Cardiac muscle cell (in vitro differentiated cells and primary cell): Measurements from ENCODE around the gene MGAT5. TPM values are rescaled to one million over a fixed set of nuclear protein-coding genes. Genes with fewer than 3 reads are reported as not detected.

Source experiments
- DNase-seq, 2 donors: peaks; one replicate each; pipeline versions ENCODE4 v3.0.0 to v3.0.0-alpha.2; 2010 to 2017; ENCODE audit warnings: low read depth in 1 of 2, low spot score in 1 of 2
- H3K27ac ChIP-seq: fragments of 200-600 bp; sonication (generic); 2 replicates; pipeline ENCODE4 v1.5.1; 2016
- H3K27me3 ChIP-seq: fragments of 200-600 bp; sonication (generic); 2 replicates; pipeline ENCODE4 v1.6.0; 2016; ENCODE audit warnings: control low read depth
- H3K36me3 ChIP-seq: fragments of 200-600 bp; sonication (generic); 2 replicates; pipeline ENCODE4 v1.5.1; 2016; ENCODE audit warnings: control low read depth
- H3K4me1 ChIP-seq: fragments of 200-600 bp; sonication (generic); 2 replicates; pipeline ENCODE4 v1.8.1; 2017; ENCODE audit warnings: low read depth, mild to moderate bottlenecking, mixed run types
- H3K4me3 ChIP-seq: fragments of 200-600 bp; sonication (generic); 2 replicates; pipeline ENCODE4 v1.5.1; 2016; ENCODE audit warnings: mild to moderate bottlenecking
- H3K9me3 ChIP-seq: fragments of 200-600 bp; sonication (generic); 2 replicates; pipeline ENCODE4 v1.5.1; 2017; ENCODE audit warnings: low read depth, mild to moderate bottlenecking, control low read depth
- CTCF ChIP-seq: IDR thresholded peaks from 2 replicates; pipeline ENCODE4 v1.5.1; 2012; ENCODE audit warnings: low read depth, mild to moderate bottlenecking, low read length
- polyA plus RNA-seq: library from polyadenylated mRNA; unstranded; fragments of >200 nt; fragmentation: Nextera tagmentation; extraction: Ambion mirVana; gene quantifications from 2 replicates; pipeline ENCODE4 v1.2.1, GENCODE V29; 2016
- total RNA-seq: library from RNA; depleted of rRNA; stranded (reverse); fragments of >200 nt; gene quantifications from 2 replicates; pipeline ENCODE4 v1.2.3, GENCODE V29; 2016

Gene MGAT5
- total and polyA plus RNA-seq, 2 experiments from 2014 or later, result 12.5 to 66.8 TPM

- no peak for DNase-seq
- H3K4me3 ChIP-seq, result no peak overlapping the region
- no peak for TF ChIP-seq CTCF
- no peaks in the 10 kb centered on the region for H3K36me3 ChIP-seq
- H3K27me3 ChIP-seq, result no peaks in the 10 kb centered on the region
- no peaks in the 10 kb centered on the region for H3K9me3 ChIP-seq
- no peak overlapping the region for H3K27ac ChIP-seq
- peaks cover 20% of the 10 kb centered on the region for H3K4me1 ChIP-seq
Observed at GRCh38 chr2:134218414-134218813, 35.5 kb upstream of the MGAT5 start.

GRCh38 chr2:134218930-134219658 lies 34.8 kb upstream of the MGAT5 start:
- Histone ChIP-seq H3K27ac (no peak overlapping the region), H3K4me3 (no peak overlapping the region), H3K4me1 (peaks cover 20% of the 10 kb centered on the region), H3K9me3 (no peaks in the 10 kb centered on the region), H3K27me3 (no peaks in the 10 kb centered on the region), H3K36me3 (no peaks in the 10 kb centered on the region)
- TF ChIP-seq CTCF, result no peak
- no peak for DNase-seq

GRCh38 chr2:134220344-134220974 lies 33.4 kb upstream of the MGAT5 start:
- Histone ChIP-seq H3K9me3 (no peaks in the 10 kb centered on the region), H3K36me3 (no peaks in the 10 kb centered on the region), H3K4me1 (peaks cover 20% of the 10 kb centered on the region), H3K4me3 (no peak overlapping the region), H3K27ac (no peak overlapping the region), H3K27me3 (no peaks in the 10 kb centered on the region)
- DNase-seq, result no peak
- TF ChIP-seq CTCF, result no peak

- H3K9me3 ChIP-seq, result no peaks in the 10 kb centered on the region
- no peak for DNase-seq
- no peak for TF ChIP-seq CTCF
- H3K4me3 ChIP-seq, result no peak overlapping the region
- H3K27me3 ChIP-seq, result no peaks in the 10 kb centered on the region
- H3K4me1 ChIP-seq, result peaks cover 20% of the 10 kb centered on the region
- H3K36me3 ChIP-seq, result no peaks in the 10 kb centered on the region
- H3K27ac ChIP-seq, result no peak overlapping the region
Observed at GRCh38 chr2:134224005-134224404, 29.9 kb upstream of the MGAT5 start.

GRCh38 chr2:134225173-134225572 lies 28.7 kb upstream of the MGAT5 start:
- Histone ChIP-seq H3K27me3 (no peaks in the 10 kb centered on the region), H3K9me3 (no peaks in the 10 kb centered on the region), H3K36me3 (no peaks in the 10 kb centered on the region), H3K4me3 (no peak overlapping the region), H3K4me1 (peaks cover 10% of the 10 kb centered on the region), H3K27ac (no peak overlapping the region)
- DNase-seq, result no peak
- no peak for TF ChIP-seq CTCF
